ENCODE results near the gene EEA1.

DNA sequence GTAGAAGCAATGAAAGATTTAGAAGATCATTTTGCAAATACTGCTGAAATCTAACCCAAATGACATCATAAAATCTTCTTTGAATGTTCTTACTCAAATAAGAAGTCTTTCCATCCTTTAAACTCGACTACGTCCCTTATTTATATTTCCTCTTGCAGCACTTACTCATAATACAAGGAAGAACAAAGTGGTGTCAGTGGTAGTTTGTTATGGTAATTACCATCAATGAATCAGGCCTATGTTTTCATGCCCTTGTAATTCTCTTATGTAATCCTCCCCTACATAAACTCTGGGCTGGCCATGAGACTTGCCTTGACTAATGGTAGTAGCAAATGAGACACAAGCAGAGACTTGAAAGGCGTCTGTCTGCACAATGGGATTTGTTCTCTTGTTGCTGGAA, 17.0 kb downstream of the EEA1 start:
- TF ChIP-seq POLR2A (IDR thresholded peaks at IDR 0.05; ENCODE audit: low read depth, low read length): no peak
- TF ChIP-seq SMC3 (IDR thresholded peaks at IDR 0.05; ENCODE audit: low read depth, low read length): no peak
- TF ChIP-seq, protein P1, sequence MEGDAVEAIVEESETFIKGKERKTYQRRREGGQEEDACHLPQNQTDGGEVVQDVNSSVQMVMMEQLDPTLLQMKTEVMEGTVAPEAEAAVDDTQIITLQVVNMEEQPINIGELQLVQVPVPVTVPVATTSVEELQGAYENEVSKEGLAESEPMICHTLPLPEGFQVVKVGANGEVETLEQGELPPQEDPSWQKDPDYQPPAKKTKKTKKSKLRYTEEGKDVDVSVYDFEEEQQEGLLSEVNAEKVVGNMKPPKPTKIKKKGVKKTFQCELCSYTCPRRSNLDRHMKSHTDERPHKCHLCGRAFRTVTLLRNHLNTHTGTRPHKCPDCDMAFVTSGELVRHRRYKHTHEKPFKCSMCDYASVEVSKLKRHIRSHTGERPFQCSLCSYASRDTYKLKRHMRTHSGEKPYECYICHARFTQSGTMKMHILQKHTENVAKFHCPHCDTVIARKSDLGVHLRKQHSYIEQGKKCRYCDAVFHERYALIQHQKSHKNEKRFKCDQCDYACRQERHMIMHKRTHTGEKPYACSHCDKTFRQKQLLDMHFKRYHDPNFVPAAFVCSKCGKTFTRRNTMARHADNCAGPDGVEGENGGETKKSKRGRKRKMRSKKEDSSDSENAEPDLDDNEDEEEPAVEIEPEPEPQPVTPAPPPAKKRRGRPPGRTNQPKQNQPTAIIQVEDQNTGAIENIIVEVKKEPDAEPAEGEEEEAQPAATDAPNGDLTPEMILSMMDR (conservative IDR thresholded peaks at IDR 0.05; ENCODE audit: low read depth, low read length): no peak
- no peak for TF ChIP-seq MXI1 (IDR thresholded peaks at IDR 0.05; ENCODE audit: borderline replicate concordance, low read depth, low read length)
- no peak for TF ChIP-seq CEBPB (IDR thresholded peaks at IDR 0.05; ENCODE audit: low read depth, low read length)
- TF ChIP-seq RFX5 (IDR thresholded peaks at IDR 0.05; ENCODE audit: low read depth, low read length): no peak
- no peak for TF ChIP-seq BHLHE40 (IDR thresholded peaks at IDR 0.05; ENCODE audit: low read depth, low read length)
- TF ChIP-seq MAFK (IDR thresholded peaks at IDR 0.05; ENCODE audit: low read depth, low read length): no peak
- TF ChIP-seq RAD21 (IDR thresholded peaks at IDR 0.05; ENCODE audit: low read length): no peak
- no peak for TF ChIP-seq ELK1 (IDR thresholded peaks at IDR 0.05; ENCODE audit: borderline replicate concordance, low read depth, low read length)
- TF ChIP-seq MAZ (IDR thresholded peaks at IDR 0.05; ENCODE audit: borderline replicate concordance, low read depth, low read length): no peak
- no peak for TF ChIP-seq RCOR1 (IDR thresholded peaks at IDR 0.05; ENCODE audit: insufficient replicate concordance, low read length)
